ENCODE results near the gene TMEM214. TPM values are rescaled to one million over a fixed set of nuclear protein-coding genes. Genes with fewer than 3 reads are reported as not detected.

Gene TMEM214
- total and polyA plus RNA-seq, 2 of the 8 experiments (the other 6 are each of a cell fraction or from before 2014, with no cell fraction given) = 49.7 to 71.0 TPM

GRCh38 chr2:27040282-27040681, 7.5 kb downstream of the TMEM214 start (continued):
- TF ChIP-seq RFX5 (IDR thresholded peaks at IDR 0.05; ENCODE audit: borderline replicate concordance, low read depth, low read length) (no peak), SP4 (IDR thresholded peaks at IDR 0.05; ENCODE audit: low read length) (no peak), MAX (IDR thresholded peaks at IDR 0.05) (no peak)

Data from H1 (cell line).